ENCODE data around the gene ESYT3.
"Not testable (repeated sequence)": the region's sequence is repeated elsewhere in the genome, so short reads cannot be mapped to it uniquely, and the experiment has no call there.

ESYT3 gene

GRCh38 chr3:138463724-138464490 lies 29.5 kb downstream of the ESYT3 start:
- DNase-seq: peak; percentile 10

GRCh38 chr3:138464491-138464860 lies 30.1 kb downstream of the ESYT3 start:
- DNase-seq: no peak

DNA sequence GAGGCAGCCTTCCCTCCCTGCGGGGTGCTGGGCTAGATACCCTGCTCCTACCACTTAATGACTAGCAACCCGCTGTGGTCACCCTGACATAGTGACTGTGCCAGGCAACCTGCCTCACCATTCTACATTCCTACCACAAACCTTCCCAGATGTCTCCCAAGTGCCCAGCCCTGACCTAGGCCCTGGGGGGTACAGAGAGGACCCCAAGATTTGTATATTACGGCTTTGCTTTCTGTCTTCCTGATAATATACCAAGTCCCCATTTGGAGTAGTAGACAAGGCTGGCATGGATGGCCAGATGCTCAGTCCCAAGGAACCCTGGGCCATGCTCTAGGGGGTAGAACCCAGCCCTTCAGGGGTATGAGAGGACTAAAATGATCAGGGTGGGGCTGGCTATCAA lies 31.0 kb downstream of the ESYT3 start:
- DNase-seq: no peak

- no peak for DNase-seq
Observed at GRCh38 chr3:138465925-138466324, 31.5 kb downstream of the ESYT3 start.

DNA sequence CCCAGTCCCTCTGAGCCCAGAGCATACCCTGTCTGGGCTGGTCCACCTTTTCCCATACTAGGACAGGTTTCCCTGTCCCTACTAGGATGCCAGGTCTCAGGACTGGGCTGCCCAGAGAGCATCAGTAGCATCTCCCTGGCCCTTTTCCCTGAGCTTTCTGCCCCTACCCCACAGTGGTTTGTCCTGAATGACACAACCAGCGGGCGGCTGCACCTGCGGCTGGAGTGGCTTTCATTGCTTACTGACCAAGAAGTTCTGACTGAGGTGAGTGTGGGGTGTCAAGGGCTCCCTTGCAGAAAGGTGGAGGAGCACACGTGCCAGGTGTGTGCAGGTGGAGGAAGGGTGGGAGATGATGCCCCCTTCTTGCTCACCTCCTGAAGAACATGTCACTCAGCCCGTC lies 33.5 kb downstream of the ESYT3 start:
- DNase-seq: no peak

GRCh38 chr3:138468451-138468850 lies 34.0 kb downstream of the ESYT3 start:
- no peak for DNase-seq

GRCh38 chr3:138468886-138469285 lies 34.5 kb downstream of the ESYT3 start:
- peak; percentile 34 for DNase-seq

GRCh38 chr3:138469874-138470273 lies 35.5 kb downstream of the ESYT3 start:
- DNase-seq: no peak

GRCh38 chr3:138470687-138471086 lies 36.3 kb downstream of the ESYT3 start:
- no peak for DNase-seq

GRCh38 chr3:138471481-138471880 lies 37.1 kb downstream of the ESYT3 start:
- DNase-seq: no peak

- no peak for DNase-seq
Observed at GRCh38 chr3:138472141-138472825, 37.9 kb downstream of the ESYT3 start.

GRCh38 chr3:138473391-138473790 lies 39.0 kb downstream of the ESYT3 start:
- DNase-seq: no peak

GRCh38 chr3:138474163-138474562 lies 39.7 kb downstream of the ESYT3 start:
- DNase-seq: no peak

DNA sequence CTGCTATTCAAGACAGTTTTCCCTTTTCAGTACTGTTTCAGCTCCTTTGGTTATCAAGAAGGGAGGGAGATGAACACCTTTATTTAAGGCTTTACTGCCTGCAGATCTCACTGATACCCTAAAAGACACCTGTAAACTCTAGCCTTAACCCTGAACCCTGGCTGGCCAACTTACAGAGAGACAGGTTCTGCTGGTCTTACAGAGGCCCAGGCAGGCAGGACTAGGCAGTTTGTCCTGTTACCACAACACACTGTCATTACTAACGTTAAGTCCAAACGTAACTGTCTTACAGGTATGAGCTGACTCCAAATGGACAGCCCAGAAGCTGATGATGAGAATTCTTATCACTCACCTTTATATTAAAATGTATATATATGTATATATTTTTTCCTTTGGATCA lies 42.1 kb downstream of the ESYT3 start:
- no peak for DNase-seq

GRCh38 chr3:138477120-138477519 lies 42.7 kb downstream of the ESYT3 start:
- DNase-seq: no peak

DNA sequence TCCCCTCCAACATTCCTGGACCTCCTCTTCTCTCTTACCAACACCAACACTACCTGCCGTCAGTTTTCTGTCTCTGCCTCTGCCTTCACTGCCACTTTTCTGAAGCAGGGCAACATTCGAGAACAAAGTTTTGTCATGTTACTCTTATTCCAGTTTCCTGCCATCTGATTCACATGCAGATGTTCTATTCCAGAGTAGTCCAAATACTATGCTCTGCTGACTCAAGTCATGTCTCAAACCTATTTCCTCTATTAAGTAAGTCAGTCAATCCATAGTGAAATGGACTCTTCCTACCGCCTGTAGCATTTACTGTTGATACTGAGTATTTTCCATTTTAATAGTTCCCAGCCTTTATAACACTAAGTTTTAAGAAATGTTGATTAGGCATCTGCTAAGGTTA lies 43.4 kb downstream of the ESYT3 start:
- DNase-seq: peak; percentile 34

DNA sequence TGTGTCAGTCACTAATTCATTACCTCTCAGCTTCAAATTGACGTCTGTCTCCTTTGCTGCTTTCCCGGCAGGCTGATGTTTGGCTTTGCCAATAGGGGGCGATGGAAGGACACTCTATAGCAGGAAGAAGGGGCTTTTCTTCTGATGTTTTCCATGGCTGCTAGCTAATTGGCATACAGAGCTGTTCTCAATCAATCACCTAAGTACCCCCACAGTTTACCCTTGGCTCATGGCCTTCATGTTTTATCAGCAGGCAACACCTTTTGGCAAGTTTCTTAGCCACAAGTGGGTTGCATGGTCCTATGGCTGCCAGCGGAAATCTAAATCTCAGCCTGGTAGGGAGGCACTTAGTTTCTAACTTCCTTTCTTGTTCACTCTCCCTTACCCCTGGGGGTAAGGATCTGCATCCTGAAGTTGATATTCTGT lies 45.0 kb downstream of the ESYT3 start:
- DNase-seq: peak; percentile 44

DNA sequence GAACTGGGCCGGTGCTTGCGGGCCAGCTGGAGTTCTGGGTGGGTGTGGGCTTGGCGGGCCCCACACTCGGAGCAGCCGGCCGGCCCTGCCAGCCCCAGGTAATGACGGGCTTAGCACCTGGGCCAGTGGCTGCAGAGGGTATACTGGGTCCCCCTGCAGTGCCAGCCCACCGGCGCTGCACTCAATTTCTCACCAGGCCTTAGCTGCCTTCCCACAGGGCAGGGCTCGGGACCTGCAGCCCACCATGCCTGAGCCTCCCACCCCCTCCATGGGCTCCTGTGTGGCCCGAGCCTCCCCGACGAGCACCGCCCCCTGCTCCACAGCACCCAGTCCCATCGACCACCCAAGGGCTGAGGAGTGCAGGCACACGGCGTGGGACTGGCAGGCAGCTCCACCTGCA lies 50.3 kb downstream of the ESYT3 start:
- not testable (repeated sequence) for DNase-seq

GRCh38 chr3:138486580-138486979 lies 52.2 kb downstream of the ESYT3 start:
- DNase-seq: not testable (repeated sequence)

DNA sequence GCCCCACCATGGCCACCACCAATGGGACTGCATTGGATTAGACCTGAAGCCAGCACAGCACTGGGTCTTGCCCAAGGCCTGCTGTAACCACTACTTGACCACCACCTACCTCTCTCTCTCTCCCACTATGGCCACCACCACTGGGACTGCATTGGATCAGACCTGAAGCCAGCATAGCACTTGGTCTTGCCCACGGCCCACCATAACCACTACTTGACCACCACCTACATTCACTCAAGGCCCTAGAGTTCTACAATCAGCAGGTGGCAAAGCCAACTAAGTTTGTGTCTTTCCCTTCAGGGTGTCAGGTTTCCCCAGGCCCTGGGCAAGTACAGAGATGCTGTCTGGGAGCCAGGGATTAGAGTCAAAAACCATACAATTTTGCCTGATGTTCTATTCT lies 57.6 kb downstream of the ESYT3 start:
- DNase-seq: no peak

DNA sequence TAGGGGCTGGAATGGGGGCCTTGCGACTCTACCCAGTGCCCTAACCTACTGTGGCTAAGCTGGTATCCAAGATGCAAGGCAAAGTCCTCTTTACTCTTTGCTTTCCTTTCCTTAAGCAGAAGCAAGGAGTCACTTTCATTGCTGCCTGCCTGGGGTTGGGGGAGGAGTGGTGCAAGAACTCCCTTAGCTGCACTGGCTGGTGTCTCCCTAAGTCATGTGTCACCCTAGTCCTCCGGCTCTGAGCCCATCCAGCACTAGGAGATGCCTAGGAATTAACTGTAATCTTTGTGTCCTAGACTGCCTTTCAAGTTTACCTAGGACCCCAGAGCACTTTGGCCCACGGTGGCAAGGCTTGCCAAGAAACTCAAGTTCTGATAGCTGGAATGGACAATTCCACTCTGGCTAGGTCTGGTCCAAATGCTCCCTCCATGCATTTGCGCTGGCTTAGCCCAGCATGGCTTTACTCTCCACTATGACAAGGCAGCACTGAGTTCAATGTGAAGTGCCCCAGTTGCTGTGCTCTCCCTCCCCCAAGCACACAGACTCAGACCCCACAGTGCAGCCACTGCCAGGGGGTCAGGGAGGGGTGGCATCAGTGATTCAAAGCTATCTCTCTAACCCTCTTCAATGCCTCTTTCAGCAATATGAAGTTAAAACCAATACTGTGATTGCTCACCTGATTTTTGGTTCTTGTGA lies 58.7 kb downstream of the ESYT3 start:
- DNase-seq: no peak

- peak; percentile 95 for DNase-seq
Observed at GRCh38 chr3:138493804-138494606, 59.6 kb downstream of the ESYT3 start.

DNA sequence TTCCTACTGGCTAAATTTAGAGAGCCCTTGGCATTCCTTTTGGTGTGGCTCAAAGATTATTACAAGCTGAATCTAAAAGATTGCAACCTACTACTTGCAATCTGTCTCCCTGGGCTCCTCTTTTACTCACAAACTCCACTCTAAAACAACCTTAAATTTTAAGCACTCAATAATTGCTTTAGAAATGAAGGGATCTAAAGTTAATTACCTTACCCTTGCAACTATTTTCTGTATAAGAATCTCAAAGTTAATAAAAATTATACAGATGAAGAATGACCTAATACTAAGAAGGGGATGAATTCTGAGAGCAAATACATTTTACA lies 60.2 kb downstream of the ESYT3 start:
- DNase-seq: no peak
